Measurements from ENCODE around the gene CELF5.
"Not testable (repeated sequence)": the region's sequence is repeated elsewhere in the genome, so short reads cannot be mapped to it uniquely, and the experiment has no call there.

The CELF5 gene

DNA sequence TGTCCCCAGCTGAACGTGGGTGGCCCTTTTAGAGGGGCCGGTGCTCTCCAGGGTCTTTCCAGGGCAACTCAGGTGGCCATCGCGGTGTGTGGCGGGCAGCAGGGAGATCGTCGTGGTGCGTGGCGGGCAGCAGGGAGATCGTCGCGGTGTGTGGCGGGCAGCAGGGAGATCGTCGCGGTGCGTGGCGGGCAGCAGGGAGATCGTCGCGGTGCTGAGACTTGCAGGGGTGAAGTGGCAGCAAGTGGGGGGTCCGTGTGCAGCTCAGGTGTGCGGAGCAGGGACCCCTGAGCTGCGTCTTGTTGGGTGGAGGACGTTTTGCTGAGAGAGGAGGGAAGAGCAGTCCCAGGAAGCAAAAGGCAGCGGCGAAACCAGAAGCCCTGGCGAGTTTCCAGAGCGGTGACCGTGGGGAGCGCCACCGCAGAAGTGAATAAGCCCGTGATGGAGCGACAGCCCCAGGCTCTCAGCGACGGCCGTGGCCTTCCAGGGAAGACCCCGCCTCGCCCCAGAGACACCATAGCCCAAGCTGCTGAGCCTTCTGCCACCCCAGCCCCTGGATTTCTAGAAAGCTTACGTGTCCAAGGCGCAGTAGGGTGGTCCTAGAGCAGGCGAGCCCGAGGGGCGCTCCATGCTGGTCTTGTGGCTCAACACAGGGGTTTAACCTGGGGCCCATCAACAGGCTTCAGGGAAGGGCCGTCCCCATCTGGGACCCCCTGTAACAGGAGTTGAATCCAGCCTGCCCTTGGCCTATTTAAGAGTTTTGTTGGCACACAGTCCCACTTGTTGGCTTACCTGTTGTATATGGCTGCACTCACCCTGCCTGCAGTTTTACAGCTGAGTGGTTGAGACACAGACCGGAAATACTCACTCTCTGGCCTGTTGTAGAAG, 33.3 kb upstream of the CELF5 start:
- no peak for DNase-seq

- not testable (repeated sequence) for DNase-seq
These were observed 32.7 kb upstream of the CELF5 start for GRCh38 chr19:3191806-3192104.

DNA sequence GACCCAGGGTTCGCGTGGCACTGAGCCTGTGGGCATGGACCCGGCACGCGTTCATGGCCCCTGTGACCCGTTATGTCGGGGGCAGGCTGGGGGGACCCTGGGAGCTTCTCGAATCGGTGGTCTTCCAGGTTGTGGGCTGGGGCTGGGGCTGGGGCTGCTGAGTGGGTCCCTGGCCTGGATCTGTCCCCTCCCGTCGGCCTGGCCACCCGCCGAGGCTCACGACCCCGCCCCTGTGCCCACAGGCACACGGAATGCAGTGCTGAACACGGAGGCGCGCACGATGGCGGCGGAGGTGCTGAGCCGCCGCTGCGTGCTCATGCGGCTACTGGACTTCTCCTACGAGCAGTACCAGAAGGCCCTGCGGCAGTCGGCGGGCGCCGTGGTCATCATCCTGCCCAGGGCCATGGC, 32.2 kb upstream of the CELF5 start:
- DNase-seq: no peak

DNA sequence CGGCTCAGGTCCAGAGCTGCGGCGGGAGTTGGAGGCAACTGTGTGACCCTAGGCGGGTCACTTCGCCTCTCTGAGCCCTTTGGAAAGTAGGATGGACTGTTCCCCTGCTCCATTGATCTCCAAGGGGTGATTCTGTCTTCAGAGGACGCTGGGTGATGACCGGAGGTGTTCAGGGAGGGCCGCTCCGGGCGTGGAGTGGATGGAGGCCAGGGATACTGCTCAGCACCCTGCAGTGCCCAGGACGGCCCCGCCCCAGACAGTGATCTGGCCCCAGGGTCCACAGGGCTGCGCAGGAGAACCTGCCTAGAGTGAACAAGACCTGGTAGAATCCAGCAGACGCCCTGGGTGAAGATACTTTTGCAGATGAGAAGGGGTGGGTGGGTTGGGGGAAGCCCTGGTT, 31.8 kb upstream of the CELF5 start:
- no peak for DNase-seq

GRCh38 chr19:3193256-3194105, 31.0 kb upstream of the CELF5 start:
- DNase-seq: no peak

GRCh38 chr19:3194106-3195087, 30.1 kb upstream of the CELF5 start:
- DNase-seq: no peak

DNA sequence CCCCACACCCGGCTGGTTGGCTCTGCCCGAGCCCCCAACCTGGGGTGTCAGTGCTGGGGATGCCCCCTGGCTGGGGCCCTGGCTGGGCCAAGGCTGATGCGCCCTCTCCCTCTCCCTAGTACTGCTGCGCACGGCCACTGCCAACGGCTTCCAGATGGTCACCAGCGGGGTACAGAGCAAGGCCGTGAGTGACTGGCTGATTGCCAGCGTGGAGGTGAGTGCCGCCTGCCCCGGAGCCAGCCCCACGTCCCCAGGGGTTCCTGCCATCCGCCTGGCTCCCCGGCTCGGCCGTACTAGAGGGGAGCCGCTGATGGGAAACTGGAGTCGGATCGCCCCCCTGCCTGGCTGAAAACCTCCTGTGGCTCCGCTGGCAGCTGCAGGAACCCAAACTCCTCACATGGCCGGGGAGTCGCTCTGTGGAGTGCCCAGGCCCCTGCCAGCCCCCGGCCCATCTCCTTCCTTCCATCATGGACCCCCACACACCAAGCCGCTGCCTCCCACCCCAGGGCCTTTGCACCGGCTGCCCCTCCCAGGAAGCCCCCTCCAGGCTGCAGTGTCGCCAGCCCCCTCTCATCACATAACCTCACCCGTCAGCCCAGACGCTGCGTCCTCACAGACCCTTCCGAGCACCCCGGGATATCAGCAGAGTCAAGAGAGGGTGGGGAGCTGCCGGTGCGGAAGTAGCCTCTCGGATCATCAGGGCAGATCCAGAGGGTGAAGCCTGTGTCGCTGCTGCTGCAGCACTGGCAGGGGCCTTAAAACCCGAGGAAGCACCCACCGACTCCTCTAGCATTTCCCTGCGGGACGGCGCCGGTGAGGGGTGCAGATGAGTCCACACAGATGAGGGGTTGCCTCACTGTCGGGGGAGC, 28.2 kb upstream of the CELF5 start:
- DNase-seq: no peak

DNA sequence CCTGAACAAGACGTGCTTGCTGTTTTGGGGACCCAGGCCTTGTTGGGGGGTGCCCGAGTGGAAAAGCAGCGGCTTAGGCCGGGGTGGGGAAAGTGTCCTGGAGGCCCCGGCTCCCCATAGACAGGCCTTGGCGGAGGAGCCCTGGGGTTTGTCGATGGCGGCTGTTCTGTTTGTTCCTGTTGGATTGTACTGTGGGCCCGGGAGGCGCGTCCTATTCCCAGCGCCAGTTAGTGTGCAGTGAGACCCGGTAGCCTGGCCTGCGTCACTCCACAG, 27.6 kb upstream of the CELF5 start:
- no peak for DNase-seq

GRCh38 chr19:3198901-3199700, 25.4 kb upstream of the CELF5 start:
- no peak for DNase-seq

GRCh38 chr19:3201072-3201700, 23.3 kb upstream of the CELF5 start:
- DNase-seq: no peak

DNA sequence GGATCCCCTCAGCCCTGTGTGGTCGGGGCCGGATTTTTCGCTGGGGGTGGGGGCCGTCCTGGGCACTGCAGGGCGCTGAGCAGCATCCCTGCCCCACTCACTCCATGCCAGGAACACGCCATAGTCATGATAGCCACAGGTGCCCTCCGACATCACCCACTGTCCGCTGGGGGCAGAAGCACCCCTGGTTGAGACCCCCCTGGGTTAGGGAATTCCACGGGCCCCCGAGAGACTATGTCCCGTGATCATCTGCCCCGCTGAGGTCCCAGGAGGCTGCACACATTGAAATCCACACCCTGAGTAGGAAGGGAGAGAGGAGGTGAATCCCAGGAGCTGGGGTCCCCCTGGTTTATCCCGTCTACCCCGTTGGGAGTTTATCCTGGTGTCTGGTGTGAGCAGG, 22.6 kb upstream of the CELF5 start:
- DNase-seq: no peak

- no peak for DNase-seq
These were observed 22.1 kb upstream of the CELF5 start for GRCh38 chr19:3202346-3202745.

GRCh38 chr19:3202895-3203294, 21.6 kb upstream of the CELF5 start:
- not testable (repeated sequence) for DNase-seq

DNA sequence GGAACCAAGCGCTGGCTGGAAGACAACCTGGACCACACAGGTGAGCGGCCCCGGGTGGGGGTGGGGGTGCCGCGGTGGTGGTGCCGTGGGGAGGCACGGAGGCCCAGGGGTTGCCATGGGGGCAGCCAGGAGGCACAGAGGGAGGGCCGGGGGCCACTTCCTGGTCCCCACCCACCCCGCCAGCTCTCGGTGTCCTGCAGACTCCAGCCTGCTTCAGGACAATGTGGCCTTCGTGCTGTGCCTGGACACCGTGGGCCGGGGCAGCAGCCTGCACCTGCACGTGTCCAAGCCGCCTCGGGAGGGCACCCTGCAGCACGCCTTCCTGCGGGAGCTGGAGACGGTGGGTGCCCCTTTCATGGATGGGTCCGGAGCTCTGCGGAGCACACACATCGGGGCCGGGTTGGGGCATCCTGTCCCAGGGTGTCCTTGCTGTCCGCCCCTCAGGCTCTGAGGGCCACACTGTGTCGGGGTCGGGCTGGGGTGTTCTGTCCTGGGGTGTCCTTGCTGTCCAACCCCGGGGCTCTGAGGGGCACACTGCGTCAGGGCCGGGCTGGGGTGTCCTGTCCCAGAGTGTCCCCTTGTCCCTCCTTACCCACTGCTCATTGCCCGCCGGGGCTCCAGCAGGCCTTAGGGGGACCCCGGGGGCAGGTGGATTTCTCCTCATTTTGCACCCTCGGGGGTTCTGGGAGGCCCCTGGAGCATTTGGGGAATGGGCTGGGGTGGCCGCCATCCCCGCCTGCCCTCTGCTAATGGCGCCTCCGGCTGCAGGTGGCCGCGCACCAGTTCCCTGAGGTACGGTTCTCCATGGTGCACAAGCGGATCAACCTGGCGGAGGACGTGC, 20.4 kb upstream of the CELF5 start:
- no peak for DNase-seq

DNA sequence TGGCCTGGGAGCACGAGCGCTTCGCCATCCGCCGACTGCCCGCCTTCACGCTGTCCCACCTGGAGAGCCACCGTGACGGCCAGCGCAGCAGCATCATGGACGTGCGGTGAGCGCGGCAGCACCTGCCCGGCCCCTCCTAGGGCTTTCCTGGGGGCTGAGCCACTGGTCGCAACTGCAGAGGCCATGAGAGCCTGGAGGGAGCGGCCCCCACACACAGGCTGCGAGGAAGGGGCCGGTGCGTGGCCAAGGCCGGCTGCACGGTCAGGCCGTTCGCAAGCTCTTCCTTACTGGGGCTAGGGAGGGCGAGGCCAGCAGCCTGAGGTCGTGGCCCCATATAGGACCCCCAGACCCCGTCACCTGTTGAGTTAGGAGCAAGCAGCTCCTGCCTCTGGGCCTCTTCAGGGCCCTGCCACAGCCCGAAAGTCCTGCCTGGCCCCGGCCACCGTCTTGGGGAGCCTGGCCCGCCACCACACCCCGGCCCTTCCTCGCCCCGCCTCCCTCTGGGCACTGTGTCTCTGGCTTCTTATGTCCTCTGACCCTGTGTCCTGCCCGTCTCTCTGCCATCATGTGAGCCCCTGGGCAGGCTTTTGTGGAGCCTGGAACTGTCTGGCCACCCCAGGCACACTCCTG, 19.7 kb upstream of the CELF5 start:
- no peak for DNase-seq

DNA sequence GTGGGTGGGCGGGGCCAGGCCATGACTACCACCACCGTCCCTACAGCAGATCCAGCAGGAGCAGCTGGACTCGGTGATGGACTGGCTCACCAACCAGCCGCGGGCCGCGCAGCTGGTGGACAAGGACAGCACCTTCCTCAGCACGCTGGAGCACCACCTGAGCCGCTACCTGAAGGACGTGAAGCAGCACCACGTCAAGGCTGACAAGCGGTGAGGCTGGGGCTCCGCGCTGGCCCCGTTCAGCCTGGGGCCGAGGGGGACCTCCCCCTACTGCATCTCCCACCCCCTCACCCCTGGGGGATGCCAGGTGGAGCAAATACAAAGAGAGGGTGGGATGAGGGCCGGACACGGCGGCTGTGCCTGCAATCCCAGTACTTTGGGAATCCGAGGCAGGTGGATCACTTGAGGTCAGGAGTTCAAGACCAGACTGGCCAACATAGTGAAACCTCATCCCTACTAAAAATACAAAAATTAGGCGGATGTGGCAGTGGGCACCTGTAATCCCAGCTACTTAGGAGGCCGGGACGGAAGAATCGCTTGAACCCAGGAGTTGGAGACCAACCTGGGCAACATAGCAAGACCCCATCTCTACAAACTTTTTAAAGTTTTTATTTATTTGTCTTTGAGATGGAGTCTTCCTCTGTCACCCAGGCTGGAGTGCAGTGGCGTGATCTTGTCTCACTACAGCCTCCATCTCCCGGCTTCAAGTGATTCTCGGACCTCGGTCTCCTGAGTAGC, 18.1 kb upstream of the CELF5 start:
- DNase-seq: no peak

- no peak for DNase-seq
These were observed 16.8 kb upstream of the CELF5 start for GRCh38 chr19:3207461-3208242.
